T follicular helper cell (primary cell): ENCODE data around the gene PLEKHN1.
"Not testable (repeated sequence)": the region's sequence is repeated elsewhere in the genome, so short reads cannot be mapped to it uniquely, and the experiment has no call there.

Experiments used
- DNase-seq: peaks from one replicate; pipeline ENCODE4 v3.0.0-alpha.2; 2020; ENCODE audit warnings: low read depth

The PLEKHN1 gene

DNA sequence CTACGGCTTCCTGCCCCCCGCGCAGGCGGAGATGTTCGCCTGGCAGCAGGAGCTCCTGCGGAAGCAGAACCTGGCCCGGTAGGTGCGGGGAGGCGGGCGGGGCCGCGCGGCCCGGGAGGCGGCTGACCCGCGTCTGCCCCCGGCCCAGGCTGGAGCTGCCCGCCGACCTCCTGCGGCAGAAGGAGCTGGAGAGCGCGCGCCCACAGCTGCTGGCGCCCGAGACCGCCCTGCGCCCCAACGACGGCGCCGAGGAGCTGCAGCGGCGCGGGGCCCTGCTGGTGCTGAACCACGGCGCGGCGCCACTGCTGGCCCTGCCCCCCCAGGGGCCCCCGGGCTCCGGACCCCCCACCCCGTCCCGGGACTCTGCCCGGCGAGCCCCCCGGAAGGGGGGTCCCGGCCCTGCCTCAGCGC, 23.9 kb upstream of the PLEKHN1 start:
- DNase-seq, result no peak

DNA sequence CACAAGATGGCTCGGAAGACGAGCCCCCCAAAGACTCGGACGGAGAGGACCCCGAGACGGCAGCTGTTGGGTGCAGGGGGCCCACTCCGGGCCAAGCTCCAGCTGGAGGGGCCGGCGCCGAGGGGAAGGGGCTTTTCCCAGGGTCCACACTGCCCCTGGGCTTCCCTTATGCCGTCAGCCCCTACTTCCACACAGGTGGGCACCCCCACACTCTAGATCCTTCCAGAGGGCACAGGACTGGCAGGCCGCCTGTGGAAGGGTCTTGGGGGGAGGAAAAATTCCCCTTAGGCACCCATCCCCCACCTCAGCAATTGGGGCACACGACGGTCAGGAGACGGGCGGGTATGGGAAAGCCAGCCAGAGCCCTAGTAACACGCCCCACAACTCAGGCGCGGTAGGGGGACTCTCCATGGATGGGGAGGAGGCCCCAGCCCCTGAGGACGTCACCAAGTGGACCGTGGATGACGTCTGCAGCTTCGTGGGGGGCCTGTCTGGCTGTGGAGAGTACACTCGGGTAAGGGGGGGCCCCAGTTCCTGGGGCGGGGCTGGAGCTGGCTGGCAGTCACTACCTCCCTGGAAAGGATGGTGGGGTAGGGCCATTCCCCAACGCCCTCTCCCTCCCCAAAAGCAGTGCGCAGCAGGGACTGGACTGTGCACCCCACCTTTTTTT, 23.3 kb upstream of the PLEKHN1 start:
- DNase-seq, result no peak

DNA sequence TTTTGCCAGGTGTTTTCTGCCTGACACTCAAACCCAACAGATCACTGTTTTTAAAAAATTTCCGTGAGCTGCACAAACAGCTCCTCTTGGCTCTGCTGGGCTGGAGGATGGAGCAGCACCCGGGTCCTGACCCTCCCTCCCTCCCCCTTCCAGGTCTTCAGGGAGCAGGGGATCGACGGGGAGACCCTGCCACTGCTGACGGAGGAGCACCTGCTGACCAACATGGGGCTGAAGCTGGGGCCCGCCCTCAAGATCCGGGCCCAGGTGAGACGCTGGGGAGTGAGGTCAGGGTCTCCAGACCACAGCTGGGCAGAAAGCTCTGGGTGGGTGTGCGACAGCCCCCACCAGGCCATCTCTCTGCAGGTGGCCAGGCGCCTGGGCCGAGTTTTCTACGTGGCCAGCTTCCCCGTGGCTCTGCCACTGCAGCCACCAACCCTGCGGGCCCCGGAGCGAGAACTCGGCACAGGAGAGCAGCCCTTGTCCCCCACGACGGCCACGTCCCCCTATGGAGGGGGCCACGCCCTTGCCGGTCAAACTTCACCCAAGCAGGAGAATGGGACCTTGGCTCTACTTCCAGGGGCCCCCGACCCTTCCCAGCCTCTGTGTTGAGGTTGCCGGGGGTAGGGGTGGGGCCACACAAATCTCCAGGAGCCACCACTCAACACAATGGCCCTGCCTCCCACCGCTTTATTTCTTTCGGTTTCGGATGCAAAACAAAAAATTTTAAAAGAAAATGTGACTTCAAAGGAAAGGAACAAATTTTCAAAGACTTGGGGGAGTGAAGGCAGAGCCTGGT, 22.5 kb upstream of the PLEKHN1 start:
- DNase-seq, result no peak

DNA sequence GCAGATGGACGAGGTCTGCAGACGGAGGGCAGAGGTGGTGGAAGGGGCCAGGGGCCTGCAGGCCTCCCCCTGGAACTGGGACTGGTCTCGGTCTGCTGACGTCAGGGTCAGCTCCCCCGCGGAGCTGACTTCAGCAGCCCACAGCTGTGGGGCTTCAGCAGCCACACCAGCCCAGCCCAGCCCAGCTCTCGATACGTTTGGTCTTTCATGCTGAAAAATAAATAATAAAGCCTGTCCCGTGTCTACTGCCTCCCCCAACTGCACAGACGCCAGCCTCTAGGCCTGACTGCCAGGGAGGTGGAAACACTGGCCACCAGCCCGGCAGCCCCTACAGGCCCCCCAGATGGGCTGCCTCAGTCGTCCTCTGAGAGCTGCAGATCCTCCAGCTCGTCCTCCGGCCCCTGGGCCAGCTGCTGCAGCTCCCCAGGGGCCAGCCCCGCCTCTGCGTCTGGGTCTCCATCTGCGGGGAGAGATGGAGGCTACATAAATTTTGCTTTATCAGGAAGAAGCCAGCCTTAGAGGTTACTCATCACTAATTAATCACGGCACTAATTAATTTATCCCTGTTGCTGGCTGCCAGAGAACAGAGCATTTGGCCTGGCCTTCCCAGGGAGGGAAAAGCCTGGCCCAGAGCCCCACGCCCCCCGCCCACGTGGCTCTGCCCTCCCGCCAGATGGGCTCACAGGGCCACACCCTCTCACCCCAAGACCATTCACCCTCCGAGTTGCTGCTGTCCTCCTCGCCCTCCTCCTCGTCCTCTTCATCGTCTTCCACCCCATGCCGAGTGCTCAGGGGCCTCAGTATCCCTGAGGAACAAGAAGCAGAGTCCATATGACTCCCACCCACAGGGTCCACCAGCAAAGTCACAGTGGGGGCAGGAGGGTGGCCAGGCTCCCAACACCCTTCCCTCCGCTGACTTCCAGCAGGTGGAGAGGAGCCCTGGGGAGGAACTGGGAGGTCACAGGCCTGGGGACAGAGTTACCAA, 21.6 kb upstream of the PLEKHN1 start:
- no peak for DNase-seq

DNA sequence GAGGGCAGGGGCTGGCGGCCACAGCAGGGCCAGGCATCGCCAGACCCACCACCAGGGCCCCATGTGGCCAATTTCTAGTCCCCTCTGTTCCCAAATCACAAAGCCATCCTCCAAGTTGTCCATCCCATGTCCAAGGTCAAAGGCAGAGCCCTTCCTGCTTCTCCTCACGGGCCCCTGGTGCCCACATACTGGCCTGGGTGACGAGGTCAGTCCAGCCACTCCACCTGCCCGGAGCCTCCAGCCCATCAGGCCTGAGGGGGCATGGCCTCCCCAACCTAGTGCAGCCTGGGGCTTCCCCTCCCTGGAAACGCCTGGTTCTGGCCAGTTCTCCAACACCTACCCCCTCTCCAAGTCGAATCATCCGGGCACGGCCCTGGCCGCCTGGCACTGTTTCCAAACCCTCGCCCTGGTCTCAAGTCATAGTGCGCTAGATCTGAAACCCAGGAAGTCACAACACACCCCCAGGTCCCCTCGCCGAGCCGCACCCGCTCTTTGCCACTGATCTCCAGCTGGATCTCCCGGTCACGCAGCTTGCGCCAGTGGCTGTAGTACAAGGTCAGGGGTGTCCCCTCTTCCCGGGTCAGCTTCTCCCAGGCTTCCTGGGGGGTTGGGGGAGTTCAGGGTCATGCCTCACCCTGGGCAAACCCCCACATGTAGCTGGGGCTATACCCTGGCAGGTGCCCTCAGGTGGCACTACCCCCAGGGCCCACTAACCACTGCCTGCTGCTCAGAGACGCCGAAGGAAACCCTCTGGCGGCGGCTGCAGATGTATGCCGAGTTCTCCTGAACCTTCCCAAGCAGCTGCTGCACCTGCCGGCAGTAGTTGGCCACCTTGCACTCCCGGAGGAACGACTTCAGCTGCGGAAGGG, 20.4 kb upstream of the PLEKHN1 start:
- DNase-seq, result no peak

GRCh38 chr1:946811-947210, 19.5 kb upstream of the PLEKHN1 start:
- not testable (repeated sequence) for DNase-seq

DNA sequence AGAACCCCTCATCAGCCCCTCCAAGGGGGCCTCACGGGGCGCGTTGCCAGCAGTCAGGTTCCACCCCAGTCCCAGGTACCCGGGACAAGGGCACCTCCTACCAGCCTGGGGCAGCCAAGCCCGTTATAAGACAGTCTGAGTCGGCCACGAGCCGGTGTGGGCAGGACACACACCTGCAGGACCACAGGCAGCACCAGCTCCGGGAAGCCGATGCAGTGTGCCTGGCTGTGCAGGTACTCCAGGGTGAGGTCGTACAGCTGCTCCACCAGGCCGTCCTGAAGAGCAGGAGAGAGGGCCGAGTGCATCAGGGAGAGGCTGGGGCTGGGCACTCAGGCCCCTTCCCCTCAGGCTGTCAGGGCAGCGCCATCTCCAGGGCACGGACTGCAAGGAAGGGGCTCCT, 18.3 kb upstream of the PLEKHN1 start:
- DNase-seq, result no peak

- DNase-seq, result no peak
Observed at GRCh38 chr1:950268-950667, 16.0 kb upstream of the PLEKHN1 start.

GRCh38 chr1:950881-951280, 15.4 kb upstream of the PLEKHN1 start:
- DNase-seq, result no peak

DNA sequence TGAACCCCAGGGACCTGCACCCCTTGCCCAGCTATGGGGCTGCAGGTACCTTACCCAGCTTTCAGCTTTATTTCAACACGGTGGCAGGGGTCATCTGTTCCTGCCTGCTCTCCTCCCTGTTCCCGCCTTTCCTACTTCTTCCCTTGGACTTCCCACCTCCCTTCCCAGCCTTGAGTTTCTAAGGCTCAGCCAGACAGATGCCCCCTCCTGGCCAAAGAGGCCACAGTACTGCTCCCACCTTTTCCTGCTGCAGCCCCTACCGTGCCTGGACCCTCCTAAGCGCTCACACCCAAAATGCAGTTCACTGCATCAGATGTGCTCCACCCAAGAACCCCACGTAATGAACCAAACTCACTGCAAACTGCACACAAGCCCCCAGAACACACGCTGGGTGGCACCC, 14.9 kb upstream of the PLEKHN1 start:
- DNase-seq, result no peak

DNA sequence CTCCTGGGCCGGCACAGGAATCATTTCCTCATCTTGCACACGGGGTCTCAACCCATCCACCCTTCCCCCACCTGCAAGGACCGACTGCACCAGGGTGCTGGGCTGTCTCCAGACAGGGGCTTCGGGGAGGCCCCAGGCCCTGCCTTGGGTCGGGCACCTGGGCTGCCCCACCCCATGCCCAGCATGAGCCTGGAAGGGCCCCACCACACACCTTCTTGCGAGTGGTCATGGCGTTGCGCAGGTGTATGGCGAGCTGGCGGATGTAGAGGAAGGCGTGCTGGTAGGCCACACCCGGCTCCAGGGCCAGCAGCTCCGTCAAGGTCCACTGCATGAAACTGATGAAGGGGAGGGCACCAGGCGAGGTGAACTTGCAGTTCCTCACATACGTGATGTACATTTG, 14.1 kb upstream of the PLEKHN1 start:
- no peak for DNase-seq

DNA sequence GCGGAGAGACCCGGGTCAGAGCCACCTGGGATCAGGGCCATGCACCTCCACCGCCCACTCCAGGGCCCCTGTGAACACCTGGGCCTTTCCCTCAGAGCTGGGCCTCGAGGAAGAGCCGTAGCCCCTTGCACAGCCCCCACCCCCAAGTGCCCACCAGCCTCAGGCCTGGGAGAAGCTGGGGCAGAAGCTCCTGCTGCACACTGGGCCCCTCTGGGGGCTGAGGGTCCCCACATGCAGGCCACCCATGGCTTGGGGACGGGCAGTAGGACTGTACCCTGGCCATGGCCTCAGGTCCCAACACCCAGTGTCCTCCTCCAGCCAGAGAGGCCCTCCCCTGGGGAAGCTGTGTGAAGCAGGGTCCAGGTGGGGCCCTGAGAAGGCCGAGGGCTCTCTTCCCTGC, 13.7 kb upstream of the PLEKHN1 start:
- no peak for DNase-seq

GRCh38 chr1:953524-954320, 12.6 kb upstream of the PLEKHN1 start:
- DNase-seq, result no peak

GRCh38 chr1:954927-955326, 11.4 kb upstream of the PLEKHN1 start:
- no peak for DNase-seq

- DNase-seq, result no peak
Observed at GRCh38 chr1:955474-955873, 10.8 kb upstream of the PLEKHN1 start.

DNA sequence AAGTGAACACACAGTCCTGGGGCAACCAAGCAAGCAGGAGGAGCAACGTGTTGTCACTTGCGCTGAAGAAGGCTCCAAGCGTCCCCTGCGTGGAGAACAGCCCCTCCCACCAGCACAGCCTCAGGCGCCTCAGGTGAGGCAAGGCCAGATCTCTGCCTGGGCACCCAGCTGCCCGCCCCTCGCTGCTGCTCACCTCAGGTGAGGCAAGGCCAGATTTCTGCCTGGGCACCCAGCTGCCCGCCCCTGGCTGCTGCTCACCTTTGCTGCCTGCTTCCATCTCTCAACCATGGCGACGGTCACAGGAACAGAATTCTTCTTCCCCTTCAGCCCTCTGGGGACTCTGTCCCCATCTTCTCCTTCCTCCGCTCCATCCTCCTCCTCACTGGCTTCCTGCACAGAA, 9.6 kb upstream of the PLEKHN1 start:
- DNase-seq, result no peak

DNA sequence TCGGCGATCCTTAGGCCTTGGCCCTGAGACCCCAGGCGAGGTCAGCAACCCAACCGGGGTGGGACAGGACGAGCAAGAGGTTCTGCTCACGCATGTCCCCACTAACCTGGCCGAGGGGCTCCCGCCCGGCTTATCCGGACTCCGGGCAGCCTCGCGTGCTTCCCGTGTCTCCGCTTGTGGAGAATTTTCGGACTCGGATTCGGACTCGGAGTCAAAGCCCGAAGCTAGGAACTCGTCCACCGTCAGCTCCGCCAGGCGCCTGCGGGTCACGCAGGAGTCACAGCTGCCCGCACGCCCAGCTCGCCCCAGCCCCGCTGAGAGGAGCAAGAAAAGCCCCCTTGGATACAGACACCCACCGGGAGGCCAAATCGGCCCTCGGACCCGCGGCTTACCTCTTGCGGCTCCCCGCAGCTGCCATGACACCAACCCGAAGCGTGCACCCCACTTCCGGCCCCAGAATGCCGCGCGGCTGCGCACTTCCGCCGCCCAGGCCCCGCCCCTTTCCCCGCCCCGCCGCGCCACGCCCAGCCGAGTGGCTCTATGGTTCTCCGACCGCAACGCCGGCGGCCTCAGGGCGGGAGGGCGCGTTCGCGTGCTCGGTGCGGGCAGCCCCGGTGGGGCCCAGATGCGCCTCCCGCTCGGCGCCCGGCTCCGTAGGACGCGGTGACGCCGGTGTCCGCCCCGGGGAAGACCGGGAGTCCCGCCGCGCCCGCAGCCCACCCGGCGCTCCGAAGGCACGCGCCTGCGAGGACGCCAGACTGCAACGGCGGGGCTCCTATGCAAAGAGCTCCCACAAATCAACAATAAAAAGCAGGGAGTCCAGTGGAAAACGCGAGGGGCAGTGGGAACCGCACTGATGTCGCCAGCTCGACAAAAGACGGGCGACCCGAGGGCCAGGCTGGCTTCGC, 7.2 kb upstream of the PLEKHN1 start, which contains the start of gene NOC2L:
TSS of gene NOC2L (minus strand) at position 434 of the 908 bp plus-strand sequence. CDS start at position 418, 16 bp downstream.
- peak; percentile 92 for DNase-seq

DNA sequence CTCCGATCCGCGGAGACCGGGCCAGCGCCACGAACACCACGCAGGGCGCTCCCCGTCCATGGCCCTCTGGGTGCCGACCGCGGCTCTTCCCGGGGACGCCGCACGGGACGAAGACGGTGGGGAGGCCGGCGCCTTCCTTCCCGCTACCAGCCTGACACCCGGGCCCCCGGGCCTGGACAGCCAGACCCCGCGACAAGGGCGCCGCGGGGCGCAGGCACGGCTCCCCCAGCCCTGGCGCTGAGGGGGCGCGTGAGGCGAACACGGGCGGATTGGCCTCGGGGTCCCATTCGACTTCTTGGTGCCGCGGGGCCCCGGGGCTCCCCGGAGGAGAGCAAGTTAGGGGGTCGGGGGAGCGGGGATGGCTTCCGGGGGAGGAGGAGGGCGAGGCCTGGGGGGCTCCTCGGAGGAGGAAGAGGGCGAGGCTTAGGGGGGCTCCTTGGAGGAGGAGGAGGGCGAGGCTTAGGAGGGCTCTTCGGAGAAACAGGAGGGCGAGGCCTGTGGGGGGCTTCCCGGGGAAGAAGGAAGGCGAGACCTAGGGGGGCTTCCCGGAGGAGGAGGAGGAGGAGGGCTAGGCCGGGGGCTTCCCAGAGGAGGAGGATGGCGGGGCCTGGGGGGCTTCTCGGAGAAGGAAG, 6.4 kb upstream of the PLEKHN1 start:
- no peak for DNase-seq
